Measurements from ENCODE around the gene MTERF2.

DNA sequence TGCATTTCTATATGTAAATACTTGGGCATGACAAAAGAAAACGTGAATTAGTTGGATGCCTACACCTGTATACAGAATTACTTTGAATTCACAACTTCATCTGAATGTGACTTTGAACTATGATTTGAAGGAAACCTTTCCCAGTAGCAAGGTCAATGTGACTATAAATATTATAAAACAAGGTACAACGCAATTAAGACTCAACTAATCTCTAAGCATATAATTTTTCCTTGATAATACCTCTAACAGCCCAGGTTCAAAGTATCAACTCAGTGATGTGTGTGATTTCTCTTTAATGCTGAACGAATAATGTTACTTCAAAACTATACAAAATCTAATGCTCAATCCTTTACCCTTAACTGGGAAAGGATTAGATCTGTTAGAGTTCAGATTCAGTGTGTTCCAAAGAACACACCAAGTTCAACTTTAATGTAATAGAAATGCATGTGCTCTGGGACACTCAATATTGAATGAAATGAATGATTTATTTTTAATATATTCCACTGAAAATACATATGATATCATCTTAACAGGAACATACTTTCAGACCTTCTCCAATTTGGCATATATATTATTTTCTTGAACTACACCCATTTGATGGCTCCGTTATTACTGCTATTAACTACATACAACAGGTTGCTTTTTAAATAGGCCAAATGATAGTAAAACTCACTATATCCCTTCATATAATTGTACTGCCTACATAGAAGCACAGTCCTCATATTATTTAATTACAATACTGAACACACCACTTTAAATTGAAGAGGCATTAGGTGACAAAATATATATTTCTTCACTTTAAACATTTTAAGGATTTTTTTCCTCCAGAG lies 40.1 kb upstream of the MTERF2 start:
- no peak for TF ChIP-seq POLR2A (IDR thresholded peaks at IDR 0.05)
- no peak for TF ChIP-seq CTCF (IDR thresholded peaks at IDR 0.05)
